ENCODE measurements around the gene ZFAND4.

Gene ZFAND4

DNA sequence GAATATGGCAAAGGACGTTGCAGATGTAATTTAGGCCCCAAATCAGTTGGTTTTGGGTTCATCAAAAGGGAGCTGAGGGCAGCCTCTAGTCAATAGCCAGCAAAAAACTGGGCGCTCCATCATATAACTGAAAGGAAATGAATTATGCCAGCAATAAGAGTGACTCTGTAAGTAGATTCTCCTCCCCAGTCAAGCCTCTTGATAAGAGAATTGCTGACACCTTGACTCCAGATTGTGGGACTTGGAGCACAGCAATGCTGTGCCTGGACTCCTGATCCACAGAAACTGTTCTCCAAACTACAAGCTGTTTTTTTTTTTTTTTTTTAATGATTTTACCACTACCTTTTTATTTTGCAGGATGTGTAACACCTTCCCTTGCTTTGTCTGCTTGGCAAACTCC is 25.5 kb downstream of the ZFAND4 start:
- no peaks in the 10 kb centered on the region for H3K9me3 ChIP-seq (ENCODE audit: control insufficient read depth, insufficient read depth, low read depth, low read length)
- CTCF ChIA-PET, result interaction anchor here (0.6 kb wide), 1 partner anchor 128 kb away, joined by 3 read pairs; no protein-coding TSS in a partner anchor
- TF ChIP-seq ZNF530 (tag by site-specific recombination; IDR thresholded peaks at IDR 0.05; ENCODE audit: low read depth) (no peak), ZNF792 (tag by site-specific recombination; IDR thresholded peaks at IDR 0.05) (no peak), ZNF416 (tag by site-specific recombination; IDR thresholded peaks at IDR 0.05) (no peak), ZFHX2 (tag by site-specific recombination; conservative IDR thresholded peaks at IDR 0.05) (no peak), ZNF747 (tag by site-specific recombination; IDR thresholded peaks at IDR 0.05) (no peak), ZNF707 (tag by site-specific recombination; IDR thresholded peaks at IDR 0.05) (no peak), ZNF23 (tag by site-specific recombination; IDR thresholded peaks at IDR 0.05; ENCODE audit: borderline replicate concordance) (no peak), HOXD13 (CRISPR knock-in tag; IDR thresholded peaks at IDR 0.05; ENCODE audit: borderline replicate concordance) (no peak), FEZF1 (tag by site-specific recombination; IDR thresholded peaks at IDR 0.05) (no peak), ZNF2 (tag by site-specific recombination; IDR thresholded peaks at IDR 0.05) (no peak), ZNF266 (tag by site-specific recombination; IDR thresholded peaks at IDR 0.05; ENCODE audit: low read depth) (no peak), ZNF610 (tag by site-specific recombination; IDR thresholded peaks at IDR 0.05; ENCODE audit: borderline replicate concordance) (no peak), ZNF174 (tag by site-specific recombination; IDR thresholded peaks at IDR 0.05) (no peak)
- TF ChIP-seq, protein P1, sequence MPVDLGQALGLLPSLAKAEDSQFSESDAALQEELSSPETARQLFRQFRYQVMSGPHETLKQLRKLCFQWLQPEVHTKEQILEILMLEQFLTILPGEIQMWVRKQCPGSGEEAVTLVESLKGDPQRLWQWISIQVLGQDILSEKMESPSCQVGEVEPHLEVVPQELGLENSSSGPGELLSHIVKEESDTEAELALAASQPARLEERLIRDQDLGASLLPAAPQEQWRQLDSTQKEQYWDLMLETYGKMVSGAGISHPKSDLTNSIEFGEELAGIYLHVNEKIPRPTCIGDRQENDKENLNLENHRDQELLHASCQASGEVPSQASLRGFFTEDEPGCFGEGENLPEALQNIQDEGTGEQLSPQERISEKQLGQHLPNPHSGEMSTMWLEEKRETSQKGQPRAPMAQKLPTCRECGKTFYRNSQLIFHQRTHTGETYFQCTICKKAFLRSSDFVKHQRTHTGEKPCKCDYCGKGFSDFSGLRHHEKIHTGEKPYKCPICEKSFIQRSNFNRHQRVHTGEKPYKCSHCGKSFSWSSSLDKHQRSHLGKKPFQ (tag by site-specific recombination; IDR thresholded peaks at IDR 0.05), result no peak
- TF ChIP-seq, protein P2, sequence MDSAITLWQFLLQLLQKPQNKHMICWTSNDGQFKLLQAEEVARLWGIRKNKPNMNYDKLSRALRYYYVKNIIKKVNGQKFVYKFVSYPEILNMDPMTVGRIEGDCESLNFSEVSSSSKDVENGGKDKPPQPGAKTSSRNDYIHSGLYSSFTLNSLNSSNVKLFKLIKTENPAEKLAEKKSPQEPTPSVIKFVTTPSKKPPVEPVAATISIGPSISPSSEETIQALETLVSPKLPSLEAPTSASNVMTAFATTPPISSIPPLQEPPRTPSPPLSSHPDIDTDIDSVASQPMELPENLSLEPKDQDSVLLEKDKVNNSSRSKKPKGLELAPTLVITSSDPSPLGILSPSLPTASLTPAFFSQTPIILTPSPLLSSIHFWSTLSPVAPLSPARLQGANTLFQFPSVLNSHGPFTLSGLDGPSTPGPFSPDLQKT (IDR thresholded peaks at IDR 0.05; ENCODE audit: borderline replicate concordance, low read depth, low read length), result no peak
- TF ChIP-seq, protein P3, sequence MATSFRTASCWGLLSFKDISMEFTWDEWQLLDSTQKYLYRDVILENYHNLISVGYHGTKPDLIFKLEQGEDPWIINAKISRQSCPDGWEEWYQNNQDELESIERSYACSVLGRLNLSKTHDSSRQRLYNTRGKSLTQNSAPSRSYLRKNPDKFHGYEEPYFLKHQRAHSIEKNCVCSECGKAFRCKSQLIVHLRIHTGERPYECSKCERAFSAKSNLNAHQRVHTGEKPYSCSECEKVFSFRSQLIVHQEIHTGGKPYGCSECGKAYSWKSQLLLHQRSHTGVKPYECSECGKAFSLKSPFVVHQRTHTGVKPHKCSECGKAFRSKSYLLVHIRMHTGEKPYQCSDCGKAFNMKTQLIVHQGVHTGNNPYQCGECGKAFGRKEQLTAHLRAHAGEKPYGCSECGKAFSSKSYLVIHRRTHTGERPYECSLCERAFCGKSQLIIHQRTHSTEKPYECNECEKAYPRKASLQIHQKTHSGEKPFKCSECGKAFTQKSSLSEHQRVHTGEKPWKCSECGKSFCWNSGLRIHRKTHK (tag by site-specific recombination; IDR thresholded peaks at IDR 0.05), result no peak
- H3K36me3 ChIP-seq (ENCODE audit: control insufficient read depth in 2 of 2, insufficient read depth in 1 of 2, low read length in 2 of 2), result peaks cover 11 to 25% of the 10 kb centered on the region in 2 experiments
- H3K27ac ChIP-seq (ENCODE audit: extremely low read depth, low read depth, low read length), result no peak overlapping the region
- POLR2A ChIA-PET, result interaction anchor here (0.6 kb wide), 1 partner anchor 37 kb away, joined by 3 read pairs; no protein-coding TSS in a partner anchor
- no peaks in the 10 kb centered on the region for H3K4me1 ChIP-seq (ENCODE audit: control insufficient read depth, insufficient read depth, low read length)
- H3K4me3 ChIP-seq (ENCODE audit: low read depth, low read length), result no peak overlapping the region

DNA sequence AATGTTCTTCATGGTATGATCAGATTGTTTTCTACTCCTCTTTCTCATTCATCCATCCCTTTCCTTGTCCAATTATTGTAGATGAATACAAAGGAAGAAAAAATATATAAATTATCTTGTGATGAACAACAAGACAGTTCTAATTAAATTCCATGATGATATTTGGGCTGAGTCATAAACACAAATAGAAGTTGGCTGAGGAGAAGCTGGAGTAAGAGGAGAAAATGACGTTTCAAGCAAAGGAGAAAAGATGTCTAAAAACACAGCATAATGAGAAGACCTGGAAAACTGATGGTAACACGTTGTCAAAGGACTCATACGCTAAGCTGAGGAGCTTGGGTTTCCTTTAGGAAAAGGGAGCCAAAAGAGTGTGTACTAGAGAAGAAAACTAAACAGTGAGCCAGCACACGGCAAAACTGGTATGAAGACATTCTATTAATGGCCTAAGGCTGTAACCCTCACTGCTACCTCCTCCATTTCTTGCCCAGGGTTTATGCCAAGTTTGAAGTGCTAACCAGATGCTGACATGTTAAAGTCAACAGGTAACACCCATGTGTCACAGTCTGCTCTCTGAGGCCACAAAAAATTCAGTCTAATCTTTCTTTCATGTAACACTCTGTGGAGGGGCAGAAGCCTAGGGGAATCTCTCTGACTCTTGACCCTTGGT is 26.1 kb downstream of the ZFAND4 start:
- H3K36me3 ChIP-seq (ENCODE audit: control insufficient read depth in 2 of 2, insufficient read depth in 1 of 2, low read length in 2 of 2), result peaks cover 11 to 26% of the 10 kb centered on the region in 2 experiments
- 0 out of 2 replicates have a peak, but pooled peaks have one; percentile 35 for TF ChIP-seq SCRT2 (tag by site-specific recombination; IDR thresholded peaks at IDR 0.05)
- TF ChIP-seq, protein P4, sequence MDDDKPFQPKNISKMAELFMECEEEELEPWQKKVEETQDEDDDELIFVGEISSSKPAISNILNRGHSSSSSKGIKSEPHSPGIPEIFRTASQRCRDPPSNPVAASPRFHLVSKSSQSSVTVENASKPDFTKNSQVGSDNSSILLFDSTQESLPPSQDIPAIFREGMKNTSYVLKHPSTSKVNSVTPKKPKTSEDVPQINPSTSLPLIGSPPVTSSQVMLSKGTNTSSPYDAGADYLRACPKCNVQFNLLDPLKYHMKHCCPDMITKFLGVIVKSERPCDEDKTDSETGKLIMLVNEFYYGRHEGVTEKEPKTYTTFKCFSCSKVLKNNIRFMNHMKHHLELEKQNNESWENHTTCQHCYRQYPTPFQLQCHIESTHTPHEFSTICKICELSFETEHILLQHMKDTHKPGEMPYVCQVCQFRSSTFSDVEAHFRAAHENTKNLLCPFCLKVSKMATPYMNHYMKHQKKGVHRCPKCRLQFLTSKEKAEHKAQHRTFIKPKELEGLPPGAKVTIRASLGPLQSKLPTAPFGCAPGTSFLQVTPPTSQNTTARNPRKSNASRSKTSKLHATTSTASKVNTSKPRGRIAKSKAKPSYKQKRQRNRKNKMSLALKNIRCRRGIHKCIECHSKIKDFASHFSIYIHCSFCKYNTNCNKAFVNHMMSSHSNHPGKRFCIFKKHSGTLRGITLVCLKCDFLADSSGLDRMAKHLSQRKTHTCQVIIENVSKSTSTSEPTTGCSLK (tag by site-specific recombination; IDR thresholded peaks at IDR 0.05), result no peak
- no peak for TF ChIP-seq GLIS1 (tag by site-specific recombination; IDR thresholded peaks at IDR 0.05)
- H3K4me1 ChIP-seq (ENCODE audit: control insufficient read depth, insufficient read depth, low read length), result no peaks in the 10 kb centered on the region
- ChIA-PET POLR2A (interaction anchor here (0.6 kb wide), 1 partner anchor 37 kb away, joined by 3 read pairs; no protein-coding TSS in a partner anchor), CTCF (no interaction called here)
- H3K27ac ChIP-seq (ENCODE audit: extremely low read depth, low read depth, low read length), result no peak overlapping the region
- no peaks in the 10 kb centered on the region for H3K9me3 ChIP-seq (ENCODE audit: control insufficient read depth, insufficient read depth, low read depth, low read length)
- H3K4me3 ChIP-seq (ENCODE audit: low read depth, low read length), result no peak overlapping the region

Data from HEK293 (cell line).